GM19043 (cell line): ENCODE data around the gene LIMK2.
"Not testable (repeated sequence)": the region's sequence is repeated elsewhere in the genome, so short reads cannot be mapped to it uniquely, and the experiment has no call there.

Experiments used
- ATAC-seq: cut with Tn5 transposase; IDR thresholded peaks from one replicate; pipeline ENCODE4 v1.9.1; 2021; ENCODE audit warnings: low read depth; ENCODE audit not compliant: unreplicated experiment

The LIMK2 gene

GRCh38 chr22:31241200-31241599 is 29.1 kb downstream of the LIMK2 start:
- no peak for ATAC-seq

DNA sequence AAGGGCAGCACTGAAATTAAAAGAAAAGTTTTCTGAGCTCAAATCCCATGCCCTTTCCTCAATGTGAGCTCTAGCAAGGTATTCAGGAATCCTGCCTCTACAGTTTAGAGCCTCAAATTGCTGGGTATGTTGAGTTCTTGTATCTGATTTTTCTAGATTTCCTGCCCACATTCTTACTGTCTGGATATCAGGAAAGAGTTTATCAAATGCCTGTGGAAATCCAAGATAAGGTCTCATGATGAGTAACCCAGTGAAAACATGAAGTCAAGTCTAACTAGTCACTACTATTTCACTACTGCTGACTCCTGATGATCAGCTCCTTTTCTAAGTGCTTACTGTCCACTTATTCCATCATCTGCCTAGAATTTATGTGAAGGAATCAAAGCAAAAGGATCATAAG is 29.8 kb downstream of the LIMK2 start:
- no peak for ATAC-seq

DNA sequence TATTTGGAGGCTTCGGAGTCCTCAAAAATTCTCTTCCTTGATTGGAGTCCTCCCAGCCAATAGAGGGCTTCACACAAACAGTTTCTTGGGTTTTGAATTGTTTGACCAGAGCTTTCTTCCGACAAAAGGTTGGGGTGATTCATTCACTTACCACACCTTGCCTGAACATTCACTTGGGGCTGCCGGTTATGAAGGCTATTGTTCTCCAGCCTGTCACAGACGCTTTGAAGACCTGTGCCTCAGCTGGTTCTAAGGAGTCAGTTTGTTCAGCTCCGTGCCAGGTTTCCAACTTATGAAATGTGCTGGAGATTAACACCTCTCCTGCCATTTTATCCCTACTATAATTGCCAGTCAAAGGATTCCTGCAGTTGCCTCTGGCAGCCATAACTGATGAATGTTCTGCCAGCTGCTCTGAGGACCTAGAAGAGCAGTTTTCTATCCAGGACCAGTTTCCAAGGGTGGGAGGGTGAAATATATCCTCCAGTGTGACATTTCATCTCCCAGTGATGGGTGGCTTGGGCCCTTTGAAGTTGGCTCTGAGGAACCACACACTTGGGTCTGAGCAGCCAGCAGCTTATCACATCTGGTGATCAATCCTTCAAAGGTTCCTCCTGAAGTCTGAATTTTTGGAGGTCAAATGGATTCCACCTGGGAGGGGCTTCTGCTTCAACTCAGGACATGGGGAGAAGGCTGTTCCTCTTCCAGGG is 31.4 kb downstream of the LIMK2 start:
- ATAC-seq: no peak

- ATAC-seq: no peak
Observed at GRCh38 chr22:31244046-31244942, 32.2 kb downstream of the LIMK2 start.

GRCh38 chr22:31244943-31245451 is 32.9 kb downstream of the LIMK2 start:
- no peak for ATAC-seq

DNA sequence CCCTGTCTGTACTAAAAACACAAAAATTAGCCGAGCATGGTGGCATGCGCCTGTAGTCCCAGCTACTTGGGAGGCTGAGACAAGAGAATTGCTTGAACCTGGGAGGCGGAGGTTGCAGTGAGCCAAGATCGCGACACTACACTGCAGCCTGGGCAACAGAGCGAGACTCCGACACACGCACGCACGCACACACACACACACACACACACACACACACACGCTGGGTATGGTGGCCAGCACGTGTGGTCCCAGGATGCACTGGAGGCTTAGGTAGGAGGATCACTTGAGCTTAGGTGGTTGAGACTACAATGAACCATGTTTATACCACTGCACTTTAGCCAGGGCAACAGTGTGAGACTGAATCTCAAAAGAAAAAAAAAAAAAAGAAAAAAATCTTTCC is 33.9 kb downstream of the LIMK2 start:
- ATAC-seq: not testable (repeated sequence)

DNA sequence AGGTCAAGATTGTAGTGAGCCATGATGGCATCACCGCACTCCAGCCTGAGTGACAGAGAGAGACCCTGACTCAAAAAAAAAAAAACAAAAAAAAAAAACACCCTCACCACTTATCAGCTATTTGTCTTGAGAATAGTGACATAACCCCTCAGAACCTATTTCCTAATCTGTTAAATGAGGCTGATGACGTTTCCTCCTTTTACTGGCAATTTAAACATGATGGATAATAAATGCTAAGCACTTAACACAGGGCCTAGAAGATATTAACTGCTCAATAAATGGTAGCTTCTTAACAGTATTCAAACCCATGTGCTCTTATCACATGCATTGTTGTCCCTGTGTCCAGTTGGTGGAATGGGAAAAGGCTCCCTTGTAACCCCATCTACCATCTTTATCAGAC is 34.6 kb downstream of the LIMK2 start:
- no peak for ATAC-seq

DNA sequence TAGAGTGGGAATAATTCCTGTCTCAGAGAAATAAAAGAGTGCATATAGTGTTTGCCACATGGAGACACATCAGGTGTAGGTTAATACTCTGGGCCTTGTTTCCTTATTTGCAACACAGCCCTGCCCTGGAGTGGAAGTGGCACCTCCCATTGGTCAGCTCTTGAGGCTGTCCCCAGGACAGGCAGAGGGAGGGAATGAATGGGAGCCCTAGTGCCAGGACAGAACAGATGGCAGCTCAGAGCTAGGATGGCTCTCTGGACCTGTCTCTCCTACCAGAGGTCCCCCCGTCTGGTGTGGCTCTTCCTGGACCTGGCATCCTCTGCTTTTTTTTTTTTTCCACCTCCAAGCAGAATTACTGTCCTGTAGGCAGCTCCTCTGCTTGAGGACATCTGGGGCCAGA is 35.6 kb downstream of the LIMK2 start:
- ATAC-seq: no peak

- no peak for ATAC-seq
Observed at GRCh38 chr22:31248138-31248745, 36.1 kb downstream of the LIMK2 start.

GRCh38 chr22:31248965-31249958 is 37.2 kb downstream of the LIMK2 start:
- no peak for ATAC-seq

- ATAC-seq: no peak
Observed at GRCh38 chr22:31250740-31251600, 38.9 kb downstream of the LIMK2 start.

DNA sequence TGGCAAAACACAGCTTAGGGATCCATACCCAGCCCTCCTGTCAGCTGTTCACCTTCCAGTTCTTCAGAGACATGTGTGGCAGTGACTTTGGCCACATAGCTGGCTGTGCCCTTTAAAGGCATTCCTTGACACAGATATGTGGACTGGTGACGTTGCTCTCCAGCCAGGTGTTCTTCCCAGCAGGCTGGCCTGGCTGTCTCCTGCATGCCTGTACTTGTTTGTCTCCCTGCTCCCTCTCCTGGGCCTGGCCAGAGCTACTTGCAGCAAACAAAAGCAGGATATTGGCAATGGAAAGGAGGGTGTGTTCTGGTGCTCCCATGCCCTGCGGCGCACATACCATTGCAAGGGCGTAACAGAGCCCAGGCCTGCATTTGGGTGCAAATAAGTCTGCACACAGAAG is 41.9 kb downstream of the LIMK2 start:
- ATAC-seq: no peak

GRCh38 chr22:31259798-31260473 is 47.8 kb downstream of the LIMK2 start:
- no peak for ATAC-seq

- ATAC-seq: no peak
Observed at GRCh38 chr22:31260474-31260856, 48.4 kb downstream of the LIMK2 start.

DNA sequence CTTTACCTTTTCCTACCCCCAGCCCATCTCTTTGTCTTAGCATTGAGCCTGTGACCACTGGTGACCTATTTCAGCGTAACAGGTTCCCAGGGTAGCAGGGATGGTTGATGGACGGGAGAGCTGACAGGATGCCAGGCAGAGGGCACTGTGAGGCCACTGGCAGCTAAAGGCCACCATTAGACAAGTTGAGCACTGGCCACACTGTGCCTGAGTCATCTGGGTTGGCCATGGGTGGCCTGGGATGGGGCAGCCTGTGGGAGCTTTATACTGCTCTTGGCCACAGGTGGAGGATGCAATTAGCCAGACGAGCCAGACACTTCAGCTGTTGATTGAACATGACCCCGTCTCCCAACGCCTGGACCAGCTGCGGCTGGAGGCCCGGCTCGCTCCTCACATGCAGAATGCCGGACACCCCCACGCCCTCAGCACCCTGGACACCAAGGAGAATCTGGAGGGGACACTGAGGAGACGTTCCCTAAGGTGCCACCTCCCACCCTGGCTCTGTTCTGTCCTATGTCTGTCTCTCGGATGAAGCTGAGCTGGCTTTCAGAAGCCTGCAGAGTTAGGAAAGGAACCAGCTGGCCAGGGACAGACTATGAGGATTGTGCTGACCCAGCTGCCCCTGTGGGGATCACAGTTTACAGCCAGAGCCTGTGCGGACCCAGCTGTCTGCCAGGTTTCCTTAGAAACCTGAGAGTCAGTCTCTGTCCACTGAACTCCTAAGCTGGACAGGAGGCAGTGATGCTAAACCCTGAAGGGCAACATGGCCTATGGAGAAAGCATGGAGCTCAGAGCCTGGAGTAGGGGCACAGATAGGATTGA is 50.4 kb downstream of the LIMK2 start:
- ATAC-seq: no peak

DNA sequence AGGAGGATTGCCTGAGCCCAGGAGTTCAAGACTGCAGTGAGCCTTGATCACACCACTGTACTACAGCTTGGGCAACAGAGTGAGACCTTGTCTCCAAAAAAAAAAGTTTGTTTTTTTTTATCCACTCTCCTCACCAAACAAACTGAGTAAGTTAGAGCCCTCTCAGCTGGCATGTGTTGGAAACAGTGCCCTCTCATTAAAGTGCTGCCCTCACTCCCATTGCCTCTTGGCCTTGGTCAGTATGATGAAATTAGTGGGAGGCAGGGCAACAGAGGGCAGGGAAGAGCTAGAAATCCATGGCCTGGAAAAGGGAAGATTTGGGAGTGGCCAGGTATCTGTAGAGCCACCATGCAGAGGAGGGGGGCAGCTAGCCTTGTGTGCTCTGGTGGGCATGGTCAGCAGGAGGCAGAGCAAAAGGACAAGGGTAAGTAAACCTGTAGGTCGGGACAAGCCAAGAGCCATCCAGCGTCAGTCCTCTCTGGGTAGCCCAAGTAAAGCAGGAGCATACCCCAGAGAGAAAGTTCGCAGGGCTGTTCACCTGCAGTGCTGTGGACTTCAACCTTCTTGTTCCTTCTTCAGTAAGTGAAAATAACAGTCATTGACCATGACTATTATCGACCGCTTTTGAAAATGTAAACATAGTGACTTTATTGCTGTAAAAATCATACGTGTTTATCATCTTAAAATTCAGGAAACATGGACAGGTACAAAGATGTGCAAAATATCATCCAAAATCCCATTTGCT is 52.0 kb downstream of the LIMK2 start:
- no peak for ATAC-seq

DNA sequence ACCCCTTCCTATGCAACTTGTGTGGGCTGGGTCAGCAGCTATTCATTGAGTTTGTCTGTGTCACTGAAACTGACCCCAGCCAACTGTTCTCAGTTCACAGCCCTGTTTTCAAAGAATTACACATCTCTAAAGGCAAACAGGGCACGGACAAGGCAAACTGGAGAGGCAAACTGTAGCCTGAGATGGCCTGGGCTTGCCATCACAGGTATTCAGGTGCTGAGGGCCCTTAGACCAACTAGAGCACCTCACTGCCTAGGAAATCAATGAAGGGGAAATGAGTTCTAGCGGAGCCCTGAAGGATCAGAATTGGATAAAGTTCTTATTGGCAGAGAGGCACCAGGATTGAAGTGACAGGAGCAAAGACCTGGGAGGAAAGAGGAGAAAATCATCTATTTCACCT is 56.2 kb downstream of the LIMK2 start:
- ATAC-seq: no peak
